Mucosa of rectum (tissue), 2 donors: ENCODE data around the gene TMEM158.

Experiments
- H3K27ac ChIP-seq, 2 donors: one replicate each; pipeline ENCODE4 v1.7.0; 2013; ENCODE audit warnings: inconsistent platforms in 2 of 2, low read depth in 2 of 2, low read length in 2 of 2
- H3K27me3 ChIP-seq, 2 donors: one replicate each; pipeline ENCODE4 v1.7.0; 2013; ENCODE audit warnings: low read length in 2 of 2; ENCODE audit not compliant: control insufficient read depth in 2 of 2, insufficient read depth in 2 of 2
- H3K36me3 ChIP-seq, 2 donors: one replicate each; pipeline ENCODE4 v1.7.0; 2013; ENCODE audit warnings: low read length in 2 of 2; ENCODE audit not compliant: control insufficient read depth in 2 of 2, insufficient read depth in 2 of 2
- H3K4me1 ChIP-seq, 2 donors: one replicate each; pipeline ENCODE4 v1.7.0; 2013; ENCODE audit warnings: low read length in 2 of 2, mild to moderate bottlenecking in 1 of 2; ENCODE audit not compliant: control insufficient read depth in 2 of 2, insufficient read depth in 2 of 2
- H3K4me3 ChIP-seq, 2 donors: one replicate each; pipeline ENCODE4 v1.7.0; 2013; ENCODE audit warnings: low read length in 2 of 2
- H3K9ac ChIP-seq, 2 donors: one replicate each; pipeline ENCODE4 v1.7.0; 2013; ENCODE audit warnings: low read length in 2 of 2, low read depth in 1 of 2, mild to moderate bottlenecking in 1 of 2
- H3K9me3 ChIP-seq, 2 donors: one replicate each; pipeline ENCODE4 v1.7.0; 2013; ENCODE audit warnings: low read length in 2 of 2; ENCODE audit not compliant: control insufficient read depth in 2 of 2
- donor health status: healthy.
- donor health status: Normal muscosa, but diverticular disease.

The TMEM158 gene

GRCh38 chr3:45226206-45226915, at the start of gene TMEM158:
Gene TMEM158 (minus strand): TSS chr3:45226287. CDS start chr3:45226027, 260 bp downstream.
- Histone ChIP-seq H3K4me1 (peaks cover 6 to 7% of the 10 kb centered on the region in 2 donors), H3K4me3 (peak within 1 kb of the TSS; percentile 62 to 71), H3K27ac (peak within 1 kb of the TSS in 1 of 2 donors; percentile 32), H3K9me3 (no peaks in the 10 kb centered on the region), H3K36me3 (no peaks in the 10 kb centered on the region), H3K27me3 (peaks cover 29 to 35% of the 10 kb centered on the region in 2 donors), H3K9ac (peak within 1 kb of the TSS in 1 of 2 donors; percentile 60)

GRCh38 chr3:45275006-45275704, 49.1 kb upstream of the TMEM158 start:
- peaks cover 0 to 3% of the 10 kb centered on the region in 2 donors for H3K27me3 ChIP-seq
- H3K36me3 ChIP-seq, result no peaks in the 10 kb centered on the region
- no peak overlapping the region for H3K27ac ChIP-seq
- no peak overlapping the region for H3K4me3 ChIP-seq
- H3K9me3 ChIP-seq, result no peaks in the 10 kb centered on the region
- no peak overlapping the region for H3K9ac ChIP-seq
- H3K4me1 ChIP-seq, result no peaks in the 10 kb centered on the region

GRCh38 chr3:45273681-45274515, 47.8 kb upstream of the TMEM158 start:
- Histone ChIP-seq H3K36me3 (no peaks in the 10 kb centered on the region), H3K27ac (no peak overlapping the region), H3K9ac (no peak overlapping the region), H3K4me1 (no peaks in the 10 kb centered on the region), H3K27me3 (peaks cover 0 to 3% of the 10 kb centered on the region in 2 donors), H3K9me3 (no peaks in the 10 kb centered on the region), H3K4me3 (no peak overlapping the region)

GRCh38 chr3:45272828-45273470, 46.9 kb upstream of the TMEM158 start:
- H3K9me3 ChIP-seq, result no peaks in the 10 kb centered on the region
- H3K9ac ChIP-seq, result no peak overlapping the region
- H3K4me1 ChIP-seq, result no peaks in the 10 kb centered on the region
- peaks cover 0 to 3% of the 10 kb centered on the region in 2 donors for H3K27me3 ChIP-seq
- H3K36me3 ChIP-seq, result no peaks in the 10 kb centered on the region
- H3K27ac ChIP-seq, result no peak overlapping the region
- H3K4me3 ChIP-seq, result no peak overlapping the region

- Histone ChIP-seq H3K27ac (no peak overlapping the region), H3K4me3 (no peak overlapping the region)
Observed at GRCh38 chr3:45272032-45272810, 46.1 kb upstream of the TMEM158 start.

GRCh38 chr3:45269952-45270351, 43.9 kb upstream of the TMEM158 start:
- no peaks in the 10 kb centered on the region for H3K36me3 ChIP-seq
- no peaks in the 10 kb centered on the region for H3K4me1 ChIP-seq
- no peaks in the 10 kb centered on the region for H3K9me3 ChIP-seq
- no peak overlapping the region for H3K27ac ChIP-seq
- H3K9ac ChIP-seq, result no peak overlapping the region
- no peak overlapping the region for H3K4me3 ChIP-seq
- no peaks in the 10 kb centered on the region for H3K27me3 ChIP-seq

More at GRCh38 chr3:45272032-45272810, 46.1 kb upstream of the TMEM158 start:
- Histone ChIP-seq H3K36me3 (no peaks in the 10 kb centered on the region), H3K9me3 (no peaks in the 10 kb centered on the region), H3K9ac (no peak overlapping the region), H3K27me3 (peaks cover 0 to 3% of the 10 kb centered on the region in 2 donors), H3K4me1 (no peaks in the 10 kb centered on the region)

GRCh38 chr3:45267097-45267496, 41.0 kb upstream of the TMEM158 start:
- H3K9me3 ChIP-seq, result no peaks in the 10 kb centered on the region
- H3K27me3 ChIP-seq, result no peaks in the 10 kb centered on the region
- no peaks in the 10 kb centered on the region for H3K4me1 ChIP-seq
- no peak overlapping the region for H3K9ac ChIP-seq
- no peak overlapping the region for H3K27ac ChIP-seq
- H3K36me3 ChIP-seq, result no peaks in the 10 kb centered on the region
- H3K4me3 ChIP-seq, result no peak overlapping the region

- no peak overlapping the region for H3K27ac ChIP-seq
- no peak overlapping the region for H3K4me3 ChIP-seq
- H3K9ac ChIP-seq, result no peak overlapping the region
- no peaks in the 10 kb centered on the region for H3K36me3 ChIP-seq
- H3K9me3 ChIP-seq, result no peaks in the 10 kb centered on the region
- H3K4me1 ChIP-seq, result no peaks in the 10 kb centered on the region
- H3K27me3 ChIP-seq, result no peaks in the 10 kb centered on the region
Observed at GRCh38 chr3:45261333-45262110, 35.4 kb upstream of the TMEM158 start.

- Histone ChIP-seq H3K4me3 (no peak overlapping the region), H3K27ac (no peak overlapping the region), H3K9me3 (no peaks in the 10 kb centered on the region)
Observed at GRCh38 chr3:45259133-45259532, 33.0 kb upstream of the TMEM158 start.

More at GRCh38 chr3:45259133-45259532, 33.0 kb upstream of the TMEM158 start:
- Histone ChIP-seq H3K36me3 (no peaks in the 10 kb centered on the region), H3K9ac (no peak overlapping the region), H3K4me1 (no peaks in the 10 kb centered on the region), H3K27me3 (no peaks in the 10 kb centered on the region)
